GM18870 (cell line): ENCODE results near the gene SLC35D3.
"Not testable (repeated sequence)": the region's sequence is repeated elsewhere in the genome, so short reads cannot be mapped to it uniquely, and the experiment has no call there.

Experiments
- ATAC-seq: cut with Tn5 transposase; IDR thresholded peaks from one replicate; pipeline ENCODE4 v1.9.1; 2021; ENCODE audit warnings: moderate library complexity; ENCODE audit not compliant: unreplicated experiment

Gene SLC35D3

GRCh38 chr6:136923116-136923953, 1.2 kb downstream of the SLC35D3 start:
- ATAC-seq = no peak

- ATAC-seq = no peak
These were observed 2.0 kb downstream of the SLC35D3 start for GRCh38 chr6:136923954-136924673.

GRCh38 chr6:136926383-136926782, 4.3 kb downstream of the SLC35D3 start:
- ATAC-seq = no peak

GRCh38 chr6:136927292-136927691, 5.2 kb downstream of the SLC35D3 start:
- ATAC-seq = no peak

- ATAC-seq = no peak
These were observed 8.4 kb downstream of the SLC35D3 start for GRCh38 chr6:136930528-136930927.

- no peak for ATAC-seq
These were observed 10.5 kb downstream of the SLC35D3 start for GRCh38 chr6:136932599-136932998.

- ATAC-seq = no peak
These were observed 23.0 kb downstream of the SLC35D3 start for GRCh38 chr6:136945072-136945471.

- no peak for ATAC-seq
These were observed 23.6 kb downstream of the SLC35D3 start for GRCh38 chr6:136945711-136946121.

- ATAC-seq = no peak
These were observed 24.9 kb downstream of the SLC35D3 start for GRCh38 chr6:136947037-136947436.

- ATAC-seq = not testable (repeated sequence)
These were observed 27.9 kb downstream of the SLC35D3 start for GRCh38 chr6:136949957-136950356.

- ATAC-seq = no peak
These were observed 28.5 kb downstream of the SLC35D3 start for GRCh38 chr6:136950436-136951126.

- no peak for ATAC-seq
These were observed 30.7 kb downstream of the SLC35D3 start for GRCh38 chr6:136952714-136953260.

- ATAC-seq = no peak
These were observed 33.0 kb downstream of the SLC35D3 start for GRCh38 chr6:136955123-136955522.

GRCh38 chr6:136956590-136957544, 34.8 kb downstream of the SLC35D3 start:
- no peak for ATAC-seq

GRCh38 chr6:136958168-136958567, 36.1 kb downstream of the SLC35D3 start:
- no peak for ATAC-seq

GRCh38 chr6:136959471-136959891, 37.4 kb downstream of the SLC35D3 start:
- ATAC-seq = no peak

GRCh38 chr6:136959935-136960334, 37.8 kb downstream of the SLC35D3 start:
- not testable (repeated sequence) for ATAC-seq

GRCh38 chr6:136960781-136961180, 38.7 kb downstream of the SLC35D3 start:
- no peak for ATAC-seq

- ATAC-seq = no peak
These were observed 39.7 kb downstream of the SLC35D3 start for GRCh38 chr6:136961848-136962247.

GRCh38 chr6:136962661-136963060, 40.6 kb downstream of the SLC35D3 start:
- ATAC-seq = no peak
